GM12878 (cell line): ENCODE data around the gene RRM2. TPM values are rescaled to one million over a fixed set of nuclear protein-coding genes. Genes with fewer than 3 reads are reported as not detected.

Source experiments
- ATAC-seq: fragments of 200-7000 bp; cut with Tn5 transposase; 3 replicates; pipeline ENCODE4 v1.9.1; 2020; ENCODE audit warnings: mild to moderate bottlenecking, moderate library complexity
- BruUV-seq: library from RNA; stranded (reverse); fragments of 400-500 nt; replicated peaks from 2 replicates; lab custom pipeline; 2021; lab: Mats Ljungman, UMichigan
- CTCF ChIA-PET: fragments of 300-600 bp; sonication (Branson Sonifier 250); formaldehyde crosslinking; extraction: SDS; loops from one replicate; lab custom pipeline; 2021; ENCODE audit warnings: inconsistent platforms; lab: Yijun Ruan, JAX
- POLR2A ChIA-PET: fragments of 350-600 bp; formaldehyde crosslinking; extraction: SDS; loops from one replicate; lab custom pipeline; 2021; ENCODE audit warnings: inconsistent platforms; lab: Charles Lee
- RAD21 ChIA-PET: fragments of 300-600 bp; sonication (Branson Sonifier 250); formaldehyde crosslinking; loops from one replicate; lab custom pipeline; 2023; ENCODE audit warnings: antibody characterized with exemption; ENCODE audit not compliant: unreplicated experiment; lab: Charles Lee
- SMC1A ChIA-PET: fragments of 300-600 bp; sonication (Branson Sonifier 250); formaldehyde crosslinking; loops from one replicate; lab custom pipeline; 2023; ENCODE audit not compliant: unreplicated experiment, uncharacterized antibody; lab: Charles Lee
- DNase-seq: peaks from one replicate; pipeline ENCODE4 v3.0.0-alpha.2; 2011; ENCODE audit warnings: low read depth, low spot score
- FAIRE-seq: peaks from 3 replicates; lab custom pipeline; 2011; peaks lifted over from hg19 to GRCh38; lab: Jason Lieb, UNC
- H2AFZ ChIP-seq: 2 replicates; pipeline ENCODE4 v1.6.0; 2011; ENCODE audit warnings: low read depth, low read length, control low read depth; ENCODE audit not compliant: control insufficient read depth
- H3K27ac ChIP-seq: 2 replicates; pipeline ENCODE4 v1.5.1; 2011; ENCODE audit warnings: control low read depth; ENCODE audit not compliant: control insufficient read depth, insufficient read depth
- H3K27me3 ChIP-seq, 2 experiments: replicated peaks in 1 of 2; 2 replicates each; pipeline versions ENCODE4 v1.6.0 to v1.6.1; 2011; ENCODE audit warnings: low read length in 1 of 2; ENCODE audit not compliant: control insufficient read depth in 2 of 2, insufficient read depth in 2 of 2
- H3K36me3 ChIP-seq, 2 experiments: 2 replicates each; pipeline ENCODE4 v1.5.1; 2011; ENCODE audit warnings: low read length in 1 of 2; ENCODE audit not compliant: control insufficient read depth in 2 of 2, insufficient read depth in 2 of 2
- H3K4me1 ChIP-seq: 2 replicates; pipeline ENCODE4 v1.6.1; 2011; ENCODE audit warnings: mild to moderate bottlenecking, low read length, moderate library complexity, mixed read lengths; ENCODE audit not compliant: control insufficient read depth, insufficient read depth
- H3K4me2 ChIP-seq: 2 replicates; pipeline ENCODE4 v1.6.0; 2011; ENCODE audit warnings: control low read depth; ENCODE audit not compliant: control insufficient read depth, insufficient read depth
- H3K4me3 ChIP-seq: fragments of 200-600 bp; sonication (generic); 2 replicates; pipeline ENCODE4 v1.5.1; 2016
- H3K79me2 ChIP-seq: 2 replicates; pipeline ENCODE4 v1.6.0; 2011; ENCODE audit warnings: low read length; ENCODE audit not compliant: control insufficient read depth, insufficient read depth
- H3K9ac ChIP-seq: 2 replicates; pipeline ENCODE4 v1.8.0; 2011; ENCODE audit warnings: low read length, control low read depth, mixed read lengths; ENCODE audit not compliant: control insufficient read depth, insufficient read depth
- H3K9me3 ChIP-seq: replicated peaks from 3 replicates; pipeline ENCODE4 v1.5.1; 2011; ENCODE audit warnings: mild to moderate bottlenecking, low read length; ENCODE audit not compliant: control insufficient read depth, insufficient read depth
- H4K20me1 ChIP-seq: 2 replicates; pipeline ENCODE4 v1.6.0; 2011; ENCODE audit not compliant: control insufficient read depth, insufficient read depth
- E2F8 ChIP-seq: fragments of 450-650 bp; IDR thresholded peaks from 2 replicates; pipeline ENCODE4 v1.6.1; 2018; ENCODE audit warnings: mild to moderate bottlenecking, low read depth, moderate library complexity; ENCODE audit not compliant: partially characterized antibody
- MXI1 ChIP-seq: fragments of 150-350 bp; IDR thresholded peaks from 2 replicates; pipeline ENCODE4 v1.6.1; 2011; ENCODE audit warnings: low read depth, mild to moderate bottlenecking, inconsistent platforms, low read length, improper control_type of control experiment
- MYC ChIP-seq: IDR thresholded peaks from 2 replicates; pipeline ENCODE4 v1.6.1; 2011; ENCODE audit warnings: mild to moderate bottlenecking, low read length, moderate library complexity, inconsistent platforms; ENCODE audit not compliant: insufficient read depth, insufficient replicate concordance, insufficient read length, severe bottlenecking
- TAF1 ChIP-seq: IDR thresholded peaks from 2 replicates; pipeline ENCODE4 v1.6.1; 2011; ENCODE audit warnings: mild to moderate bottlenecking, low read depth, low read length, borderline replicate concordance
- ZBTB4 ChIP-seq: fragments of 450-650 bp; formaldehyde crosslinking; IDR thresholded peaks from 2 replicates; pipeline ENCODE4 v1.4.0; 2022; ENCODE audit warnings: mild to moderate bottlenecking, moderate library complexity
- WGBS: methylation state at CpG from one replicate; pipeline ENCODE4 v1.1.6; 2016; ENCODE audit warnings: low lambda C conversion rate; ENCODE audit not compliant: insufficient replicate concordance, insufficient coverage; ENCODE audit errors: missing lambda C conversion rate; 5-methylcytosine and 5-hydroxymethylcytosine counted together
- in situ Hi-C: fragments of 300-500 bp; cut with MboI; formaldehyde crosslinking; loops from 9 replicates; pipeline ENCODE4 v1.14.3; 2018; ENCODE audit warnings: mixed read lengths
- intact Hi-C: fragments of 100-400 bp; cut with micrococcal nuclease; formaldehyde crosslinking; loops from one replicate; pipeline ENCODE4 v1.14.2; 2022; ENCODE audit not compliant: unreplicated experiment
- polyA plus RNA-seq, 11 experiments: library from polyadenylated mRNA; depleted of rRNA in 4 of 11; unstranded in 6 of 11; stranded (reverse) in 5 of 11; fragments of >200 nt; fragmentation: Nextera tagmentation in 4 of 11; fragmentation: Illumina TruSeq in 1 of 11; extraction: Ambion mirVana in 4 of 11; extraction: Trizol in 1 of 11; gene quantifications; 1 replicate in 1 of 11; 2 replicates in 10 of 11; pipeline versions ENCODE4 v1.2.1 to v1.2.3, GENCODE V29; 2011 to 2016; ENCODE audit warnings: inconsistent platforms in 2 of 11, missing spikeins in 2 of 11, low read depth in 1 of 11
- total RNA-seq, 4 experiments: library from RNA; depleted of rRNA in 3 of 4; stranded (reverse); fragments of >200 nt in 3 of 4; fragmentation: Illumina TruSeq in 1 of 4; extraction: Trizol in 1 of 4; gene quantifications; 2 replicates each; pipeline versions ENCODE4 v1.2.1 to v1.2.3, GENCODE V29; 2013 to 2021

The RRM2 gene
- total and polyA plus RNA-seq, 10 of the 15 experiments (the other 5 are each of a cell fraction or from before 2014, with no cell fraction given), result 54.4 to 771 (median 159) TPM

- POLR2A ChIA-PET, result no interaction called here
- Histone ChIP-seq H3K27me3 (no peaks in the 10 kb centered on the region), H3K27ac (no peak overlapping the region), H2AFZ (no peak overlapping the region), H3K4me3 (no peak overlapping the region), H3K9me3 (no peaks in the 10 kb centered on the region), H3K4me2 (no peak overlapping the region), H3K4me1 (no peaks in the 10 kb centered on the region), H3K79me2 (no peaks in the 10 kb centered on the region), H4K20me1 (no peaks in the 10 kb centered on the region; the same call in 1 of the 2 replicates), H3K9ac (no peak overlapping the region), H3K36me3 (peaks cover 0 to 5% of the 10 kb centered on the region in 2 experiments; a peak in 2 of 4 replicates)
- TF ChIP-seq MYC, result no peak
- TF ChIP-seq E2F8, result no peak
- TF ChIP-seq TAF1, result no peak
- no peak for TF ChIP-seq MXI1
- TF ChIP-seq ZBTB4 (CRISPR knock-in tag), result no peak
- no peak for DNase-seq
- BruUV-seq, result no TSS peak
- WGBS, result 51% methylated on average over 9 of the region's 9 CpGs
- RAD21 ChIA-PET, result no interaction called here
- intact Hi-C loops, result no loop called here
- SMC1A ChIA-PET, result interaction anchor here (0.6 kb wide), 1 partner anchor 49 kb away, joined by 3 read pairs; no protein-coding TSS in a partner anchor
- no peak for FAIRE-seq
- CTCF ChIA-PET, result no interaction called here
- in situ Hi-C loops, result no loop called here
- ATAC-seq, result no peak
Measured at GRCh38 chr2:10170256-10170655, 47.7 kb downstream of the RRM2 start.
